ENCODE measurements around the gene RBM43.

- no peak for TF ChIP-seq EP300 (IDR thresholded peaks at IDR 0.05)
- TF ChIP-seq POLR2A (IDR thresholded peaks at IDR 0.05): no peak
Measured at GRCh38 chr2:151292546-151292945, 30.9 kb upstream of the RBM43 start.
